MM.1S (cell line): ENCODE results near the gene NEK6.

Experiments
- DNase-seq: peaks from one replicate; pipeline ENCODE4 v3.0.0-alpha.2; 2015
- H2AFZ ChIP-seq: fragments of 300-600 bp; sonication (generic); 2 replicates; pipeline ENCODE4 v1.6.0; 2016; ENCODE audit warnings: antibody characterized with exemption, low read length
- H3F3A ChIP-seq: fragments of 300-600 bp; sonication (generic); 2 replicates; pipeline ENCODE4 v1.6.1; 2016; ENCODE audit warnings: mild to moderate bottlenecking, antibody characterized with exemption, low read length, moderate library complexity, mixed read lengths; ENCODE audit not compliant: insufficient read depth
- H3K27ac ChIP-seq: fragments of 300-600 bp; sonication (generic); 2 replicates; pipeline ENCODE4 v1.5.1; 2016; ENCODE audit warnings: mild to moderate bottlenecking, low read length
- H3K27me3 ChIP-seq: fragments of 300-600 bp; sonication (generic); replicated peaks from 2 replicates; pipeline ENCODE4 v1.6.0; 2016; ENCODE audit warnings: low read length; ENCODE audit not compliant: insufficient read depth
- H3K36me3 ChIP-seq: fragments of 300-600 bp; sonication (generic); replicated peaks from 2 replicates; pipeline ENCODE4 v1.6.1; 2016; ENCODE audit warnings: mild to moderate bottlenecking, low read length, mixed read lengths; ENCODE audit not compliant: insufficient read depth
- H3K4me1 ChIP-seq: fragments of 300-600 bp; sonication (generic); 2 replicates; pipeline ENCODE4 v1.6.1; 2016; ENCODE audit warnings: low read length, mixed read lengths
- H3K4me2 ChIP-seq: fragments of 300-600 bp; sonication (generic); 2 replicates; pipeline ENCODE4 v1.6.0; 2016; ENCODE audit warnings: low read depth, low read length
- H3K4me3 ChIP-seq: fragments of 300-600 bp; sonication (generic); 2 replicates; pipeline ENCODE4 v1.5.1; 2016; ENCODE audit warnings: low read length, mixed read lengths
- H3K79me2 ChIP-seq: fragments of 300-600 bp; sonication (generic); 2 replicates; pipeline ENCODE4 v1.6.1; 2016; ENCODE audit warnings: mixed run types, low read length, mixed read lengths
- H3K9ac ChIP-seq: fragments of 300-600 bp; sonication (generic); 2 replicates; pipeline ENCODE4 v1.6.1; 2016; ENCODE audit warnings: low read length, mixed read lengths
- H3K9me2 ChIP-seq: fragments of 300-600 bp; sonication (generic); replicated peaks from 2 replicates; pipeline ENCODE4 v1.6.1; 2016; ENCODE audit warnings: mild to moderate bottlenecking, low read length, mixed read lengths; ENCODE audit not compliant: insufficient read depth
- H3K9me3 ChIP-seq: fragments of 300-600 bp; sonication (generic); replicated peaks from 2 replicates; pipeline ENCODE4 v1.6.1; 2016; ENCODE audit warnings: mild to moderate bottlenecking, low read length, mixed read lengths; ENCODE audit not compliant: insufficient read depth
- H4K20me1 ChIP-seq: fragments of 300-600 bp; sonication (generic); 2 replicates; pipeline ENCODE4 v1.6.1; 2016; ENCODE audit warnings: mild to moderate bottlenecking, low read length, moderate library complexity, mixed read lengths; ENCODE audit not compliant: insufficient read depth
- CTCF ChIP-seq: fragments of 300-600 bp; sonication (generic); IDR thresholded peaks from 2 replicates; pipeline ENCODE4 v1.5.1; 2016; ENCODE audit warnings: antibody characterized with exemption, low read length, mixed read lengths
- EZH2 ChIP-seq: fragments of 300-600 bp; sonication (generic); optimal IDR thresholded peaks from 2 replicates; pipeline ENCODE3; 2017; ENCODE audit warnings: low read depth, mild to moderate bottlenecking, antibody characterized with exemption, low read length, mixed read lengths
- EZH2phosphoT487 ChIP-seq: fragments of 300-600 bp; sonication (generic); IDR thresholded peaks from 2 replicates; pipeline ENCODE4 v1.6.1; 2018; ENCODE audit warnings: antibody characterized with exemption, low read length

NEK6 gene

GRCh38 chr9:124263800-124264426, 6.2 kb downstream of the NEK6 start:
- H3K9me2 ChIP-seq = no peaks in the 10 kb centered on the region
- H3K27ac ChIP-seq = no peak overlapping the region
- no peak for DNase-seq
- no peak overlapping the region for H3K4me3 ChIP-seq
- H3F3A ChIP-seq = no peaks in the 10 kb centered on the region
- H4K20me1 ChIP-seq = no peaks in the 10 kb centered on the region
- H3K79me2 ChIP-seq = peaks cover 84% of the 10 kb centered on the region
- no peak overlapping the region for H3K4me2 ChIP-seq
- H2AFZ ChIP-seq = no peak overlapping the region
- H3K4me1 ChIP-seq = no peaks in the 10 kb centered on the region
- H3K9me3 ChIP-seq = no peaks in the 10 kb centered on the region
- H3K36me3 ChIP-seq = no peaks in the 10 kb centered on the region
- H3K27me3 ChIP-seq = no peaks in the 10 kb centered on the region
- TF ChIP-seq EZH2 (no peak), EZH2phosphoT487 (no peak), CTCF (no peak)
- no peak overlapping the region for H3K9ac ChIP-seq

GRCh38 chr9:124264823-124265233, 7.1 kb downstream of the NEK6 start:
- no peak overlapping the region for H3K4me3 ChIP-seq
- H3K36me3 ChIP-seq = no peaks in the 10 kb centered on the region
- no peak overlapping the region for H3K9ac ChIP-seq
- peaks cover 83% of the 10 kb centered on the region for H3K79me2 ChIP-seq
- no peak overlapping the region for H3K27ac ChIP-seq
- H3K4me1 ChIP-seq = no peaks in the 10 kb centered on the region
- no peak overlapping the region for H3K4me2 ChIP-seq
- no peak for DNase-seq
- no peaks in the 10 kb centered on the region for H3K9me3 ChIP-seq
- H3F3A ChIP-seq = no peaks in the 10 kb centered on the region
- TF ChIP-seq EZH2phosphoT487 (no peak), CTCF (no peak), EZH2 (no peak)
- no peaks in the 10 kb centered on the region for H3K27me3 ChIP-seq
- no peaks in the 10 kb centered on the region for H3K9me2 ChIP-seq
- H2AFZ ChIP-seq = no peak overlapping the region
- H4K20me1 ChIP-seq = no peaks in the 10 kb centered on the region

- Histone ChIP-seq H3K4me2 (no peak overlapping the region), H3K9ac (no peak overlapping the region), H3K27ac (no peak overlapping the region), H3K4me3 (no peak overlapping the region), H3K27me3 (no peaks in the 10 kb centered on the region), H3K36me3 (no peaks in the 10 kb centered on the region), H3K79me2 (peaks cover 84% of the 10 kb centered on the region), H2AFZ (no peak overlapping the region), H3F3A (no peaks in the 10 kb centered on the region), H3K9me3 (no peaks in the 10 kb centered on the region), H4K20me1 (no peaks in the 10 kb centered on the region), H3K4me1 (no peaks in the 10 kb centered on the region), H3K9me2 (no peaks in the 10 kb centered on the region)
- DNase-seq = no peak
- no peak for TF ChIP-seq EZH2
Observed at GRCh38 chr9:124265551-124265950, 7.8 kb downstream of the NEK6 start.

- Histone ChIP-seq H3K27me3 (no peaks in the 10 kb centered on the region), H3K36me3 (no peaks in the 10 kb centered on the region), H3K79me2 (peaks cover 82% of the 10 kb centered on the region), H3K9me3 (no peaks in the 10 kb centered on the region), H3K27ac (no peak overlapping the region), H3K4me2 (no peak overlapping the region), H4K20me1 (no peaks in the 10 kb centered on the region), H3F3A (no peaks in the 10 kb centered on the region), H3K4me1 (no peaks in the 10 kb centered on the region), H3K9me2 (no peaks in the 10 kb centered on the region), H2AFZ (no peak overlapping the region), H3K4me3 (no peak overlapping the region), H3K9ac (no peak overlapping the region)
- DNase-seq = no peak
- TF ChIP-seq EZH2phosphoT487 (no peak), CTCF (no peak), EZH2 (no peak)
Observed at GRCh38 chr9:124266139-124266825, 8.5 kb downstream of the NEK6 start.
